Umbilical cord (tissue), 2 donors: ENCODE data around the gene KCNMA1. TPM values are rescaled to one million over a fixed set of nuclear protein-coding genes. Genes with fewer than 3 reads are reported as not detected.

Source experiments
- DNase-seq: peaks from one replicate; pipeline ENCODE4 v3.0.0-alpha.2; 2015; ENCODE audit warnings: low spot score
- total RNA-seq: library from RNA; depleted of rRNA; stranded (reverse); fragments of >200 nt; gene quantifications from one replicate; pipeline ENCODE4 v1.2.3, GENCODE V29; 2014; ENCODE audit warnings: low replicate concordance; ENCODE audit not compliant: insufficient read depth

KCNMA1 gene
- total RNA-seq, 1 donor from 2014 or later = 79.2 TPM

DNA sequence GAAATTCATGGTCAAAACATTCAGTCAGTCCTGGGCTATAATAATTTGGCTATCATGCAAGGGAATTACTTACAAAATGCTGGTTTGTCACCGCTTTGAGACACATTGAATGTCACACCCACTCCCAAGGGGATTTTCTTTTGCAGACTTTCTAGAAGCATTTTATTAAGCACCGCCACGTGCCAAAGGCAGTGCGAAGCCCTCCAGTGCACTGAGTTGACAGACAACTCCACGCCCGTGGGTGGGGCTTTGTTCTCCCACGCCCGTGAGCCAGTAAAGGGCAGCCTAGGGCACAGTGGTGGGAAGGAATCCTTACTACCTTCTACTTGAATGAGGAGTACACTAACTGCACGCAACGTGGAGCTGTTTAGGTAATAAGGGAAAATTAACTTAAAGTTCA is 515.8 kb downstream of the KCNMA1 start:
- DNase-seq = no peak

- DNase-seq = no peak
Observed at GRCh38 chr10:77120666-77121376, 516.8 kb downstream of the KCNMA1 start.

GRCh38 chr10:77120012-77120411 is 517.6 kb downstream of the KCNMA1 start:
- DNase-seq = no peak

DNA sequence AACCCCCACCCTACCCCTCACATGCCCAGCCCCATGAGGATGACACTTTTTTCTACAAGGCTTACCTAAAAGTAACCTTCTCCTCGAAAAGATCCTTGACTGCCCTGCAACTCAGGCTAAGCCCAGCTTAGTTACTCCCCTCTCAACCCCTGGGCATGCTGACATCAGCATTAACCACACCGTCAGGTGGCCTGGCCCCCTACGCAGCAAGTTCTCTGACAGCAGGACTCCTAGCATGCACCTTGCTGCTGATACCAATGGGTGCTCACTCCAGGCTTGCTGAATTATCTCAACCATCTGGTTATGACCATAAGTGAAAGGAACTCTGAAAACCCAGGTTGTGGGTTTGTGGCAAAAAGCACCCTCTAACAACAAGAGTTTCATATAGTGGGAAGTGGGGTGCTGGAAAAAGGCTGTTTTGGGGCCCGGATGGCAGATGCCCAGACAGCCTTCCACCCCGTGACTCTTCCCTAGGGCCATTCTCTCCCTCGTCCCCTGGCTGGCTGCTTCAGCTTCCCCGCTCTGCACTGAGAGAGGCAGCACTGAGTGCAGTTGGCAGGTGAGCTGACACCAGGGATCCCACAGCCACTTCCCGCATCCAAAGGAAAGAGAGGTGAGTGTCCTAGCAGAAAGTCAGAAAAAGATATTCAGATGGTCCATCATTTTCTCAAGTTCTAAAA is 518.9 kb downstream of the KCNMA1 start:
- no peak for DNase-seq

DNA sequence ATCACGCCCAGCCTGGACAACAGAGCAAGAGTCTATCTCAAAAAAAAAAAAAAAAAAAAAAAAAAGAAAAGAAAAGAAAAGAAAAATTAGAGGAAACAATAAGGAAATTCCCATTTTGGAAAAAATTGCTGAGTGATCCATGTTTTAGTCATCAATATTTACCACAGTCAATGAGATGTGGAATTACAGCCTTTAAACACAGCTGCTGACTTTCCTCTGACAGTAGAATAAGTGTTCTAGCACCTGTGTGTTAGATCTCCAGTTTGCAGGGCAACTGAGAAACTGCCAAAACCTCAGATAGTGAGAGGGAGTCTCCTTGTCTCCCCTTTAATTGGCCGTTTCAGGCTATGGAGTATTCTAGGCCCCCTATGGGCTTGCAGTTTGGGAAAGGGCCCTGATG is 520.1 kb downstream of the KCNMA1 start:
- no peak for DNase-seq

GRCh38 chr10:77116904-77117303 is 520.7 kb downstream of the KCNMA1 start:
- no peak for DNase-seq

- no peak for DNase-seq
Observed at GRCh38 chr10:77114181-77114821, 523.3 kb downstream of the KCNMA1 start.

GRCh38 chr10:77111611-77112550 is 525.7 kb downstream of the KCNMA1 start:
- peak; percentile 67 for DNase-seq

- DNase-seq = no peak
Observed at GRCh38 chr10:77110757-77111156, 526.9 kb downstream of the KCNMA1 start.

DNA sequence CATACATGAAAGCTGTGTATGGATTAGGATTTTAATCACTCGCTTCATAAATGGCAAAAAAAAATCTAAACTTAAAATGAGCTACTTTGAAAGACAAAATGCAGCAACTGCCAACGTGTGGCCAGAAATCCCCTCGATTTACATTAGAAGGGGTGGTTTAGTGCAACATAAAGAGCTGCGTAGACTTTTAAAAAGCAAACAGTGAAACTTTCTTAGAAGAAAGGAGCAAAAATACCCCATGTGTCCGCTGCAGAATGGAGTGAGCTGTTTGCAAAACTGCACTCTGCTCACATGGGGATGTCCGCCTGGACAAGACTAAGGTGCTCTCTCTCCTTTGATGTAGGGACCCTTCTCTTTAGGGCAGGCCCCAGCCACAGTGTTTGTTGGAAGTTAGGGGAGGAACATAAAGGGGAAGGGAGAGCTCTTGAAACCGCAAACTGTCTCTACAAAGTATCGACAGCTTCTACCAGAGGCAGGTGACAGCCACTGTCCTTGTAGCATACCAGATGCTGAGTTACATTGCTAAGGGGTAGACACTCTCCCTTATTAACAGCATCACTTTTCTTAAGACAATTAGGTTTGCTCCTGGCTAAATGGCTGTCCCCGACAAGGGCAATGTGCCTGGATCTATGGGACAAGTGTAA is 528.1 kb downstream of the KCNMA1 start:
- no peak for DNase-seq

DNA sequence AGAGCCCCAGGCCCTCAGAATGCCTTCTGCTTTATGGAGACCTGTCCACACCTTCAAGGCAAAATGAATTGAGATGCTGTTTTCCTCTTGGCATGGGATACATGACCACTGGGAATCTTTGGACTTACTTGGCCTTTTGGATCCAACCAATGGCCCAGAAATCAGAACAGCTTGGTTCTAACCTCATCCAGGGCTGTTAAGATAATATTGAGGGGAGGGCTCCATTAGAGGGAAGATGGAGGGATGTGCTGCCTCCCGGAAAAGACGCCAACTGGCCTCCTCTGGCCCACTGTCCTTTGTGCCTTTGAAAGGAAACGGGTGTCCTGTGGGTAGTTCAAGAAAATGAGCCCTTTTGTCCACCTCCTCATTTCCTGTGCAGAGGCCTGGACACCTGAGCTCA is 530.9 kb downstream of the KCNMA1 start:
- no peak for DNase-seq

DNA sequence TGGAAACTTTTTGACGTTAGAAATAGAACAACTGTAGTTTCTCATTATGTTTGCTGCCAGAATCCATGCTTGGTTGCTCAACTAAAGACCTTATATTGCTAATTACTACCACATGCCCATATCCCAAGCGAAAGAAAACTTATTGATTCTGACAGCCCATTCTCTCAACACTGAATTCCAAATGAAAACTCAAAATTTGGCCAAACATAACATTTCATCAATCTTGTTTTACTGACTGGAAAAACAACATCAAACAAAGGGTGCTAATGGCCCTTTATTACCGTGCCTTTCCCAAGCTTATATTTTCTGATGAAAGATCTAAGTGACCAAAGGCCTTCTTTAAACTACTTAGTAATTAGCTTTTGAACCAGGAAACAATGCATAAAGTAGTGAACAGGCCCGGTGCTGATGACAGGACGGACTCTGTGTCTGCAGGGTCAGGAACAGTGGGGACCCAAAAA is 531.8 kb downstream of the KCNMA1 start:
- peak; percentile 50 for DNase-seq

DNA sequence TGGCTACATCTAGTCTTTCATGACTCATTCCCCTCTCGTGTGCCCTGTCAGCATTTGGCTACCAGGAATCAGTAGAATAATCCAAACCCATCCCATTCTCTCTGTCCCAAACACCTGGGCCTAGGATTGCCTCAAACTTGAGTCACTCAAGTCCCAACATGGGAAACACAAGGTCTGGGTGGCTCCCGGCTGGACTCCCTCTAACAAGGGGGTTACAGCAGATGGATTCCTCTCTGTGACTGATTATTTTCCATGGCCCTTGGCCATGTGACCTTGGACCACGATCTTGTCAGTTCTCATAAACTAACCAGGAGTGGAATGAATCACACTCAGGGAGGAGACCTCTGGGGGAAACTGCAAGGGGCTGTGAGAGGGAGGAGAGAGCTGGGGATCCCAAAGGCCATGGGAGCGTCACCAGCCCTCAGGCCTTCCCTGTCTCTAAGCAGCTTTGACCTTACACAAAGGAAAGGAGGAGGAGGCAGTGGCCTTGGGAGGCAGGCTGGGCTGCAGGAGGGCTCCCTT is 533.1 kb downstream of the KCNMA1 start:
- DNase-seq = no peak

DNA sequence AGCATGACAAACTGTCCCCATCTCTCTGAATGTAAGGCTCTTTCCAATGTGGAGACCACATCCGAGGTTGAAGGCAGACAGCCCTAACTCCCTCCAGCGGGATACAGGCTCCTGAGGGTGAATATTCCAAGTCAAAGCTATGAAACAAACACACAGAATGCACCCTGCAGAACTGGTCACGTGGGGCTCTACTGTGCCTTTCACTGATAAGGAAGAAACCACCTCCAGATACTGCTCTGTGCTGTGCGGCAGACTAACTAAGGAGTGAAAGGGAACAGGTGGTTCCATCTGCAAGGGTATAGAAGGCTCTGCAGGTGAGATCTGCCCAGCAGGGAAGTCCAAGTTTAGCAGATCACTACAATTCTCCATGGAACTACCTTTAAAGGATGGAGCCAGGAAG is 534.4 kb downstream of the KCNMA1 start:
- DNase-seq = no peak

GRCh38 chr10:77101341-77101740 is 536.3 kb downstream of the KCNMA1 start:
- DNase-seq = no peak

DNA sequence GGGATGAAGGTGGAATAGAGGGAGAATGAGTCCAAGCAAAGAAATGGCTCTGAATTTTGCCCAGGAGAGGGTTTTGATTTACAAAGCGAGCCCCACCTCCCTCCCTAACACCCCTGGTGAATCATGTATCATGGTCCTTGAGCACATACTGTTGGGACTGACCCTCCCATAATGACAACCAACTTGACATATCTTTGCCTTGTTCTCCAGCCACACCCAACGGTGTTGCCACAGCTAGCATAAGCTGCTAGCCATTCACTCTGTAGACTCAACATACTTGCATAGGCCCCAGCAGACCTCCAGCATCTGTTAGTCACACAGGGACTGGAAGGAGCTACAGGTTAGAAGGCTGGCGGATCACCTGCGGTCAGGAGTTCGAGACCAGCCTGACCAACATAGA is 538.5 kb downstream of the KCNMA1 start:
- no peak for DNase-seq

DNA sequence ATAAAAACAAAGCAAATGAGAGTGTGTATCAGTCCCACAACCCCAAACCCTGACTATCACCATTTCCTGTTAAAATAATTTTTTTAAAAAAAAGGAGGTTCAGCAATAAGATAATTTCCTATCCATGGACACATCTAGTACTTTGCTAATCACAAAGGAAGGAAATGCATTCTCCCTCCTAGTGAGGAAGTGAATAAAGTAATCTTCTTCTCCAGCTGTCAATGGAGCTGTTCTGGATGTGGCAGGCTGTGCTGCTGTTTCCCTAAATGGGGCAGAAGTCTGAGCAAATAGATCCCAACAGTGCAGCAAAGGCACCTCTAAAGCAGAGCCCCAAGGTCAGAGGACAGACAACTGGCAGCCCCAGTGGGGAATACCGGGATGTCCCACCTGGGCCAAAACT is 540.0 kb downstream of the KCNMA1 start:
- DNase-seq = no peak

DNA sequence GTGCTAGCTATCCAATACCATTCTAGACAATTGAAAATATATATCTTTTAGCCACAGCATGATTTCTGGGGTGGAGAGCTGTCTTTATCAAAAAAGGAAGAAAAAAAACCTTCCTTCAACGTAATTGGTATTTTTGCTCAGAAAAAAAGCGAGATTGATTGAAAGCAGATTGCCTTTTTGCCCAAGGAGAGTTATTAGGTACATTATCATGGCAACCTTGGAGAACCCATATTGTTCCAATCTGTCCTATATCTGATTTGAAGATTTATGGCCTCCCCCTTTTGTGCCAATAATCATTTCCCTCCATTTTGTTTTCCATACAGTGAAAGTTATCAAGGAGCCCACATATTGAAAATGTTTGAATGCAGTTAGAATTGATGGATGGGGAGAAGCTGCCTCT is 544.5 kb downstream of the KCNMA1 start:
- no peak for DNase-seq

DNA sequence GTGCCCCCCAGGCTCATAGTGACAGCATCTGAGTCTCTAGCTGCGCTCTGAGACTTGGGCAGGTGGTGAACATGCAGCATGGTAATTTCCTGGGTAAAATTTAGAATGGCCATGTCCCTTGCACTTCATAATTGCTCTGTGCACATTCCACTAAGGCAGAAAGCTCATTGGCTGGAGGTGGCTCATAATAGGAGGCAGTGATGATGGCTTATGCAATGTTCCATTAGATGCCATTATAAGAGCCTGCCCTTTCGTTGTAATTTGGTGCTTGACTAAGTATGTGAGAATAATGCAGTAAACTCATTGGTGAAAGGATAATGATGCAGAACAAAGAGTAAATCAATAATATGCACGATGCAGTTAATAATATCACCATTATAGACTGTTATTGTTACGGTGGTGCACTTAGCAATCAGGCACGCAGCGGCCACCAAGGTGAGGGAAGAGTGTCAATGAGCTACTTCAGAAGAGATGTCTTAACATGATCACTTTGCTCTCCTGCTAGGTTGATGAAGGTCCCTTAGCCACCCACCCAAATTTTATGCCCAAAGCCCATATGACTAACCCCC is 545.9 kb downstream of the KCNMA1 start:
- DNase-seq = no peak
